GM12891 (cell line): ENCODE data around the gene ELK3.

Source experiments
- POLR2A ChIP-seq: IDR thresholded peaks from 2 replicates; pipeline ENCODE4 v1.6.1; 2011; ENCODE audit warnings: low read depth, low read length, control low read depth
- POLR2AphosphoS5 ChIP-seq: IDR thresholded peaks from 2 replicates; pipeline ENCODE4 v1.6.1; 2011; ENCODE audit warnings: low read depth, low read length, control low read depth
- POU2F2 ChIP-seq: IDR thresholded peaks from 2 replicates; pipeline ENCODE4 v1.6.1; 2011; ENCODE audit warnings: low read depth, mild to moderate bottlenecking, control low read depth, low read length, moderate library complexity

- TF ChIP-seq POLR2A (no peak), POU2F2 (no peak), POLR2AphosphoS5 (no peak)
Measured at GRCh38 chr12:96223411-96224218, 29.4 kb downstream of the ELK3 start.
